GM12874 (cell line): ENCODE measurements around the gene RAB24.

ENCODE experiments used
- CTCF ChIP-seq: IDR thresholded peaks from 2 replicates; pipeline ENCODE4 v1.5.1; 2011; ENCODE audit warnings: low read depth, mild to moderate bottlenecking, control low read depth, low read length, moderate library complexity; ENCODE audit not compliant: insufficient read depth

Gene RAB24

GRCh38 chr5:177335701-177336065, 32.2 kb upstream of the RAB24 start:
- TF ChIP-seq CTCF, result no peak

- no peak for TF ChIP-seq CTCF
Measured at GRCh38 chr5:177334781-177335700, 31.5 kb upstream of the RAB24 start.

GRCh38 chr5:177334155-177334551, 30.6 kb upstream of the RAB24 start:
- no peak for TF ChIP-seq CTCF

DNA sequence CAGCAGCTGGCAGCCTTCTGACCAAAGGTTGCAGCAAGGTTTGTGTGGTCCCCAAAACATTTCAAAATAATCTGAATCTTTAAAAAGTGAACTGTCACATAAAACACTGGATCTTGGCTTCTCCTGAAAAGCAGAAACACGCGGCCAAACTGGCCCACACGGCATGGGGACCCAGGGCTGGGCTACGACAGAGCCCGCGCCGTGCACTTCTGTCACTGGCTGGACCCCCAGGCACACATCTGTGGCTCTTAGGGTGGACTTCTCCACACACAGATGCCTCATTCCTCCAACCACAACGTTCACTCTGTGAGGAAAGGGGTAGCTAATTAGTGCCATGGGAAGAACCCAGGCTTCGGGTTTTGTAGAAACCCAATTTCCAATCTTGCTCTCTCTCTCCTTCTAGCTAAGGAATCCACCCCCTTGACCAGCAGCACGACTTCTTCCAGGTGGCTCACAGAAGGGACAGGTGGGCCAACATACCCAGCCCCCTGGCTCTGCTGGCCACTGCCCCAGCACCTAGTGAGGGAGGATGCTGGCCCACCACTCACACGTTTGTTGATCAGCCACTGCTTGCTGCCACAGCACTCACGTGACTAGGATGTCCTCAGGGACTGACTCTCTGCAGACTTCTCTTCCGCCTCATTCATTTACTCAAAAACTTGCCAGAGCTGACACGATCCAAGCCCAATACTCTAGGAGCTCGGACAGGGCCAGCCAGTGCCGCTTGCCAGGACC, 30.1 kb upstream of the RAB24 start:
- no peak for TF ChIP-seq CTCF

- no peak for TF ChIP-seq CTCF
Measured at GRCh38 chr5:177332896-177333260, 29.4 kb upstream of the RAB24 start.

DNA sequence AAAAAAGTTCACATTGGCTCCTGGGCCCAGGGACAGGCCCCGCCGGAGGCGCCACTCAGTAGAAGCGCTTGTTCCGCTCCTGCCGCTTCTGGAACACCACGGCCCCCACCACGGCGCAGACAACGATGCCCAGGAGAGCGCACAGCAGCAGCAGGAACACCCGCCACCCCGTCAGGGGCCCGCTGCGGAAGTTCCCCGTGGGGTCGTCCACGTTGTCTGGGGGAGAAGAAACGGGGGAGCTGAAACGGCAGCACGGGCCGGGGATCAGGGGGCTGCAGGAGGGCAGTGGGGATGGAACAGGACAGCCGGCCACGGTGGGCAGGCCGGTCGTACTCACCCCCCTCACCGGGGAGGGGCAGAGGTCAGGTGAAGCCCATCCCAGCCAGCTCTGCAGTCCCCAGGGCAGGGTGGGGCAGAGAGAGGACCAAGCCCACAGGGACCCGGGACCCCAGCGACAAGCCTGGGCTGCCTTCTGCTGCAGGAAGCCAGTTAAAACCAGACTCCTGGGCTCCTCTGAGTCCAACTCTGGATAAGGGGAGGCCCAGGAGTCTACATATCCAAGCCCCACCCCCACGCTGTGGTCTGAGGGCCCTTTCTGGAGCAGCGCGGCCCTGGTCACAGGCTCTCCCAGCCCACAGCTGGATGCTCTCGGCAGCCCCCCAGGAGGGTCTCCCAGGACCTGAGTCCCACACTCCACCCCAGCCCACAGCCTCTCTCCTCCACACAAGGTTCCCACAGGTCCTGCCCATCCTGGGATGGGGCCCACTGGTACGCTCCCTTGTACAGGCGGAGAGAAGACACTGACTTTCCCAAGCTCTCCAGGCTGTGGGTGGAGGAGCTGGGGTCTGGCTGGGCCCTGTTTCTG, 28.7 kb upstream of the RAB24 start:
- TF ChIP-seq CTCF, result no peak
